Calu3 (cell line): Measurements from ENCODE around the gene MYO18B. TPM values are rescaled to one million over a fixed set of nuclear protein-coding genes. Genes with fewer than 3 reads are reported as not detected.

Experiments
- BruUV-seq: library from RNA; stranded (reverse); fragments of 400-500 nt; replicated peaks from 2 replicates; lab custom pipeline; 2021; lab: Mats Ljungman, UMichigan
- CTCF ChIA-PET: fragments of 300-600 bp; sonication (Branson Sonifier 250); formaldehyde crosslinking; loops from one replicate; lab custom pipeline; 2022; ENCODE audit warnings: antibody characterized with exemption; lab: Charles Lee
- DNase-seq: peaks from one replicate; pipeline ENCODE4 v3.0.0; 2022
- H3K27ac Mint-ChIP-seq: one replicate; pipeline ENCODE4 v1.8.0; 2022; ENCODE audit warnings: mixed read lengths; ENCODE audit not compliant: unreplicated experiment
- H3K27me3 Mint-ChIP-seq: one replicate; pipeline ENCODE4 v1.8.0; 2022; ENCODE audit warnings: mixed read lengths; ENCODE audit not compliant: unreplicated experiment
- H3K36me3 Mint-ChIP-seq: one replicate; pipeline ENCODE4 v1.8.0; 2022; ENCODE audit warnings: mild to moderate bottlenecking, moderate library complexity, mixed read lengths; ENCODE audit not compliant: insufficient read depth, unreplicated experiment
- H3K4me1 Mint-ChIP-seq: one replicate; pipeline ENCODE4 v1.8.0; 2022; ENCODE audit warnings: mild to moderate bottlenecking, low read depth, mixed read lengths; ENCODE audit not compliant: unreplicated experiment
- H3K4me3 Mint-ChIP-seq: one replicate; pipeline ENCODE4 v1.8.0; 2022; ENCODE audit warnings: mild to moderate bottlenecking, low read depth, moderate library complexity, mixed read lengths; ENCODE audit not compliant: unreplicated experiment
- H3K9me3 Mint-ChIP-seq: one replicate; pipeline ENCODE4 v1.8.0; 2022; ENCODE audit warnings: low read depth, mixed read lengths; ENCODE audit not compliant: unreplicated experiment
- CTCF ChIP-seq: fragments of 200-600 bp; IDR thresholded peaks from one replicate; pipeline ENCODE4 v1.8.0; 2022; ENCODE audit warnings: antibody characterized with exemption; ENCODE audit not compliant: unreplicated experiment
- intact Hi-C: fragments of 100-400 bp; cut with micrococcal nuclease; formaldehyde crosslinking; loops from one replicate; pipeline ENCODE4 v1.10.0; 2022; ENCODE audit not compliant: unreplicated experiment
- total RNA-seq: library from RNA; stranded (reverse); gene quantifications from 2 replicates; pipeline ENCODE4 v1.2.3, GENCODE V29; 2022

Gene MYO18B
- total RNA-seq, 1 experiment from 2014 or later, result 0.59 TPM

GRCh38 chr22:25997886-25998775 lies 256.1 kb downstream of the MYO18B start:
- BruUV-seq, result no TSS peak
- TF ChIP-seq CTCF, result no peak
- CTCF ChIA-PET, result no interaction called here
- Mint-ChIP-seq H3K4me1 (no peaks in the 10 kb centered on the region), H3K4me3 (no peak overlapping the region), H3K36me3 (no peaks in the 10 kb centered on the region), H3K9me3 (no peaks in the 10 kb centered on the region), H3K27me3 (peaks cover 79% of the 10 kb centered on the region), H3K27ac (no peak overlapping the region)
- intact Hi-C loops, result no loop called here
- DNase-seq, result no peak

GRCh38 chr22:26002456-26002855 lies 260.5 kb downstream of the MYO18B start:
- H3K27me3 Mint-ChIP-seq, result peaks cover 47% of the 10 kb centered on the region
- intact Hi-C loops, result no loop called here
- no peak for TF ChIP-seq CTCF
- H3K36me3 Mint-ChIP-seq, result no peaks in the 10 kb centered on the region
- CTCF ChIA-PET, result interaction anchor here (0.5 kb wide), 1 partner anchor 54 kb away, joined by 9 read pairs; no protein-coding TSS in a partner anchor
- no peak overlapping the region for H3K27ac Mint-ChIP-seq
- DNase-seq, result no peak
- no TSS peak for BruUV-seq
- no peak overlapping the region for H3K4me3 Mint-ChIP-seq
- H3K9me3 Mint-ChIP-seq, result no peaks in the 10 kb centered on the region
- no peaks in the 10 kb centered on the region for H3K4me1 Mint-ChIP-seq

GRCh38 chr22:26004477-26004876 lies 262.5 kb downstream of the MYO18B start:
- no peak for DNase-seq
- Mint-ChIP-seq H3K4me1 (no peaks in the 10 kb centered on the region), H3K27ac (no peak overlapping the region), H3K27me3 (peaks cover 50% of the 10 kb centered on the region), H3K9me3 (no peaks in the 10 kb centered on the region), H3K4me3 (no peak overlapping the region), H3K36me3 (no peaks in the 10 kb centered on the region)
- intact Hi-C loops, result no loop called here
- CTCF ChIA-PET, result no interaction called here
- BruUV-seq, result no TSS peak
- TF ChIP-seq CTCF, result no peak

- Mint-ChIP-seq H3K27ac (no peak overlapping the region), H3K36me3 (no peaks in the 10 kb centered on the region), H3K4me3 (no peak overlapping the region), H3K9me3 (no peaks in the 10 kb centered on the region), H3K4me1 (no peaks in the 10 kb centered on the region), H3K27me3 (peaks cover 45% of the 10 kb centered on the region)
- DNase-seq, result no peak
- no peak for TF ChIP-seq CTCF
- CTCF ChIA-PET, result no interaction called here
- intact Hi-C loops, result no loop called here
- no TSS peak for BruUV-seq
Measured at GRCh38 chr22:26008587-26008986, 266.6 kb downstream of the MYO18B start.
